GM19463 (cell line): ENCODE measurements around the gene CCDC148.

Source experiments
- ATAC-seq: cut with Tn5 transposase; IDR thresholded peaks from one replicate; pipeline ENCODE4 v1.9.1; 2021; ENCODE audit warnings: mild to moderate bottlenecking, moderate library complexity; ENCODE audit not compliant: unreplicated experiment

Gene CCDC148

DNA sequence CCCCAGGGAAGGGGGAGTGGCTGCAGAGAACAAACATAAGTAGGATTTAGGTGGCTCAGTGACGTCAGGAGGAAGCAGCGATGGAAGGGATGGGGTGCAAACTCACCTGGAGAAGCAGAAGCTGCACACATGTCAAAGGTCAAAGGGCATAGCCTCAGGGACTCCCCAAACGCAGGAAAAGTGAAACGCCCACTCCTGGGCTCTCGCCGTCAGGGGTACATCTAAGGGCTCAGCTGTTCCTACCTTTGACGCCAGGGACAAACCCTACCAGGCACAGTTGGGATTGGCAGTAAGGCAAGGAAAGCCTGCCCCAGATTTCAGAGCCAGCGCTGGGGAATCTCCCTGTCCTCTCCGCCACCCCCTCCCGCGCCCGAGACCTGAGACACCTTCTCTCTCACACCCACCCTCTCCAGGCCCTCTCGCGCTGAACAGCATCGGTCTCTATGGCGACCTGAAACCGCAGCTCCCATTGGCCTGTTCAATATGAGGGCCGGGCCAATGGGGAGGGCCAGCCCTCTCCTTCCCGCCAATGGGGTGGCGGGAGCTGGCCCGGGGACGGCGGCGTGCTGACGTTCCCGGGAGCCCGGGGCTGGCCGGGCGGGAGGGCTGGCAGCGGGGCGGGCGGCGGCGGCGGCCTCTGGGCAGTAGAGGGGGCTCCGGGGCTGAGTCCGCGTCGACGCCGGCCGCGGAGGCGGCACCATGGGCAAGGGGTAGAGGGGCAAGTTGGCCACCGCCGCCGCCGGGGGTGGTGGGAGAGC, at the start of gene CCDC148, which contains the start of gene PKP4:
CCDC148 (minus strand) TSS at position 445 of the 758 bp plus-strand sequence; CDS start at position 131, 314 bp downstream.
PKP4 (plus strand) TSS at position 644 of the 758 bp plus-strand sequence. CDS start 76,233 bp downstream, outside the sequence.
- peak; percentile 89 for ATAC-seq

DNA sequence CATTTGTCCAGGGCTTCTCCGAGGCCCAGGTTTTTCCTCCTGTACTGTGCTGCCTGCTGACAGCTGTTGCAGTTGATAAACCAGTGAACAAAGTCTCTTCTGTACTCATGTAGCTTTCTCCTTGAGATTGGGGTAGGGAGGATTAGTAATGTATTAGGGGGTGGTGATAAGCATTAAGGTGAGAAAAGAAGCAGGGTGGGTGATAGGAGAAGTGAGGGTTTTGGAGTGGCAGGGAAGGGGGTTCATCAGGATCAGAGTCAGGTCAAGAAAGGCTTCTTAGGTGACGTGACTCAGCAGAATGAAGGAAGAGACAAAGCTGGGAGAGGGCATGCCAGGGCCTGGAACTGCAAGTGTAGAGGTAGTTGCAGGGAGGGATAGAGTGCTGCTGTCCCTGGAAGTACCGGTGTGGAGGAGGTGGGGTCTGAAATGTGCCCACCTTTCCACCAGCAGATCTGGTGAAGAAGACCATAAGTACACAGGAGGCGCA, 48.9 kb upstream of the CCDC148 start:
- no peak for ATAC-seq

DNA sequence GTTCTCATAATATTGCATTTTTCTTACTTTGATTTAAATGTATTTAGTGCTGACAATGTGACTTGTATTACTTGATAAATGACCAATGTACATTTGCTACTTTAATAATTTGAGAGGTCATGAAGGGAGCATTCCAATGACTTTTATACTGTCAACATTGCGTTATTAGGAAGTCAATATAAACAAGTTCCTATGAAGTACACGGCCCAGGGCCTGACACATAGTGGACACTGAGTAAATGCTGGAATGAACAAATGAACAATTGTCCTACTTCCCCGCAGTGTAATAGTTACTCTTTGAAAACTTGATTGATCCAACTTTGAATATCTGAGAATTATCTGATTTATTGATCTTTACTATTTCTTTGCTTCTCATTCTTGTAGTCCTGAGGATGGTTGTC, 47.5 kb upstream of the CCDC148 start:
- no peak for ATAC-seq

DNA sequence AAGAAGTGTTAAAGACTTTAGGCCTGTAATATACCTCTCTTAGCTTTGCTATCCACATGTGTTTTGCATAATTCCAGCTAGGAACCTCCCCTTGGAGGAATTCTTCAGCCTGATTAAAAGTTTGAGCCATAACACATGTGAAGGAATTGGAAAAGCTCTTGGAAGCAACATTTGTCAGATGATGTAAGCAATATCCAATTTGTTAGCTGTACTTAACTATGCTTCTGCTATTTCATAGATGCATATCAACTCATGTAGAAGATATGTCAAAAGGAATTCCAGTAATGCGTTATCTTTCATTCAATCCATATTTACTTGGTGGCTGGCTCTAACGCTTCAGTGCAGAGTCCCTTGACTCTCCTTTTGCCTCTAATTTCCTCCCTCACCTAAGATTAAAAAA, 46.4 kb upstream of the CCDC148 start:
- no peak for ATAC-seq

DNA sequence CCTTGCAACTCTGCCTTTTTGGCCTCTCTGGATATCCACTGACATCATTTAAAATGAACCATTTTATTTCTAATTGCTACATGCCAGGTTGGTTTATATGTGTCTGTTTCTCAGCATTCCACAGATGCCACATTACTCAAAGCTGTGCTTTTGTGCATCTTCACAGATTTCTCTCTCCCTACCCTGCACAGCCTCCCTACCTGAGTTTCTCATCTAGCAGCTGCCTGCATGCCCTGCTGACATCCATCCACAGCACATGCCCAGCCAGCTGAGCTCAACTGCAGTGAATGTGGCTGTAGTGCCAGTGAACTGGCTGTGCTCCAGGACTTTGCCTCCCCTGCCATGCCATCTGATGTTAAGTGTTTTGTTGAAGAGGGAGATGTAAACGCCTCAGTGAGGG, 44.7 kb upstream of the CCDC148 start:
- ATAC-seq: no peak

DNA sequence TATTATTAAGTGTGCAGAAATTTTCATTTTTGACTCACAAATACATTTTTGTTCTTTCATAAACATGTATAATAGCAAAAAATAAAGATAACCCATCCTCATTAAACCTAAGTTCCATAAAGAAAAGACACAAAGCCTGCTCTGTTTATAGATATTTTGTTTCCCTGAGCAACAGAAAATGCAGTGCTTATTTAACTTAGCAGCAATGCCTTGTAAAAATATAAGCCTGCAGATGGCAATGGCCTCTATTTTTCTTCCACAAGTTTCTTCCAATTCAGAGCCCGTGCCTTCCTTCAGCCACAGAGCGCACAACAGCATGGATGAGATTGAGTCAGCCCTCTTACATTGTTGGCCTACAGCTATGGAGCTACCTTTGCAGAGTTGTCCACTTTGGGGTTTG, 43.8 kb upstream of the CCDC148 start:
- no peak for ATAC-seq

DNA sequence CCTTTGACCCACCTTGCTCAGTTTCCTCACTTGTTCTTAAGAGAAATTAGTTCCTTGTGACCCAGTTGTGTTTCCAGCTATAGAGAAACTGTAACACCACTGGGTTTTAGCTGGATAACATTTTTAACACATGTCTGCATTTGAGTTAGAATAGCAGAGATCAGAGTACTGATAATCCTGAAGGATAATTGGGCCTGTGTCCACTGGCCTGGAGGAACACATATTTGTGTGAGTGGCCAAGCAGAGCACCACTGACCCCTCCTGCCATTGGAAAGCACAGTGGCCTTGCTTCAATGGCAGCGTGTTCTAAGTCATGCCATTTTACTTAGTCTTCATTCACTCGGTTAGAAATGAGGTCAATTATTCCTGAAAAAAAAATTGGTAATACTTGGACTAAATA, 42.8 kb upstream of the CCDC148 start:
- no peak for ATAC-seq

DNA sequence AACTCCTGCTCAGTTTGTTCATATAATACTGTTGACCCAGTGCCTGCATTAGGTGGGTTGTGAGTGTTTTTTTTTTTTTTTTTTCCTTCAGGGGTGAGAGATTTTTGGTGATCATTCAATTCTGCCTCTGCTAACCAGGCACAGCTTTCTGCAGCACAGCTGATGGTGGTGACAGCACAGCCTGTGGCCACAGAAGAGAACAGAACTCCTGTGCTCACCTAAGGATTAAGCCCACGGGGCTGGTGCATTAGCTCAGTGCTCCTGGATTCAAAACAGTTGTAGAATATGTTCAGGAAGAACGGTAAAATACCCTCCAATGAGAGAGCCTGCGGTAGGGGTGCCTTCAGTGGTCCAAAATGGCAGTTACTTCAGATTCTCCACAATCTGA, 42.2 kb upstream of the CCDC148 start:
- ATAC-seq: no peak

DNA sequence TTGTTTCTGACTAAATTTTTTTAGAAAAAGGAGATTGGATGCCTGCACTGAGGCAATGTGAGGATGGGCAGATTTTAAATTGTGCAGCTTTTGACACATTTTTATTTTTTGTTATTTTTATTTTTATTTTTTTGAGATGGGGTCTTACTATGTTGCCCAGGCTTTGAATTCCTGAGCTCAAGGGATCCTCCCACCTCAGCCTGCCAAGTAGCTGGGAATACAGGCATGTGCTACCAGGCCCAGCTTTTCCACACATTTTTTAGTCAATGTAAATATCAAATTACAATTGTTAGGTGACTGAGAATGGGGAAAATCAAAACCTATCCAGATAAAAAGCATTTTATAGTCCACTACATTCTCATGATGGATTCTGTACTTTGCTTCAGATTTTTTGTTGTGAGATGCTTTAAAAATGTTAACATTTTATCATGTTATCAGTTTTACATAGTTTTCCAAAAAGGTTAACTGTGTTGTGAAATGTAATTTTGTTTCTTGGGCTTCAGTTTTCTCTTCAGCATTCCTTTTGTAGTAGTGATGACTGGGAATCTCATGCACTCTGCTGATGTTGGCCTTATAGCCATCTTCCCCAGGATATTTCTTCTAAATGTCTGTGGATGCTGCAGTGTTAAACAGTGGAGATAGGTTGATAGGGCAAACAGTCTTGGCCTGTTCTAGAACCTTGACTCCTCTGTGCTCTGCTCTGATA, 41.6 kb upstream of the CCDC148 start:
- ATAC-seq: no peak

DNA sequence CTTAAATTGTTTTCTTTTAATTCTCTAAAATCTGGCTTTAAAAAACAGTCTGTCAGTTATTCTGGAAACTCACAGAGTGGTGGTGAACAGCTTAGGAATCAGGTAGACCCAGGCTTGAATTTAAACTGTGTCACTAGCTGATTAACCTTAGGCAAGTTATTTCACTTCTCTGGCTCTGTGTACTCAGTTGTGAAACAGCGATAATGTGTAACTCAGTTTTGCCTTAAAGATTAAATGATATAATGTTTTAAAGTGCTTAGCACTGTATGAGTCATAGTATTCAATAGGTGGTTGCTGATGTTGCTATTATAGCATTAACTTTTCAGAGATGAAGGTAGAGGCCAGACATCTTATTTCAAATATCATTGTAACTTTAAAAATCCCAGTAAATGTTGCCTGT, 40.9 kb upstream of the CCDC148 start:
- ATAC-seq: no peak

DNA sequence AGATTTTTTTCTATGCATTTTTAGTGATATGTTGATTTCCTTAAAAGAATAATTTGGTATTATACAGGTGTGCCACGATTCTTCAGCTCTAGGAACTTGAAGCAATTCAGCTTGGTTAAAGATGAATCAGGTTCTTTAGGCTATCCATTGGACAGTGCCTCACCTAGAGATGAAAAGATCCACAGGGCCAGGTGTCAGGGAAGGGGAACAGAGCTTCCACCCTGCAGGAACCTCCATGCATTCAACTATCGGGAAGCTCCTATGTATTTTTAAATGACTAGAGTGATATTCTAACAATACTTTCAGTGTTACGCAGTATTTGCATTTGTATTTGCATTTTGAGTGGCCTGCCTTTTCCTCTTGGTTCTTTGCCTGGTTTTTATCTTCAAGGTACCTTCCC, 40.4 kb upstream of the CCDC148 start:
- ATAC-seq: no peak

DNA sequence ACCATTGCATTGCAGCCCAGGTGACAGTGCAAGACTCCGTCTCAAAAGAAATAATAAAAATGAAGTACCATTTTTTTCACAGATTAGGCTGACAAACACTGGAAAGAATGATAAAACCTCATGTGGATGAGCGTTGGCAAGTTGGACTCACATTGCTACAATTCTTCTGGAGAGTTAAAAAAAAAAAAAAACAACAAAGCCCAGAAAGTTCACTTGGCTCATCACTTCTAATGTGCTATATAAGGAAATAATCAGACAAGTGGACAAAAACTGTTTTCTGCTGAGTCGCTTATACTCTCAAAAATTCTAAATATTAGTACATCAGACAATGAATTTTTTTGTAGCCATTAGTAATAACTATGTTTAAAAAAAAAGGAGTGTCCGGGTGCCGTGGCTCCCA, 38.6 kb upstream of the CCDC148 start:
- no peak for ATAC-seq

DNA sequence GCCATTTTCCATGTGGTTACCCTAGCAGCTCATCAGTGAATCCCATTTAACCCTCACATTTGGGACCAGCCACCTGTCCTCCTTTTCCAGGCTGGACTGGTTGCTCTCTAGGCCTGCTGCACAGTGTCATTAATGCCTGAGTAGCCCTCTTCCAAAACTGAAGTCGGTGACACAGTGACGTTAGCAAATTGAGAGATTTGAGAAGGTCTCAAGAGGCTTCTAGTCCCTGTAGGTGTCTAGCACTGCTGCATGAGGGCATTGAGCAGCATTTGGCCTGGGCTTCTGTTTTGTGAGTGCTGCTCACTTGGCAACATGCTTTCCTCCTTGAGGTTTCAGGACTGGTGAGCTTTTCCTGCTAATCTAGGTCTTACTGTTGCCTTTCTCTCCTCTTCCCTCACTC, 36.9 kb upstream of the CCDC148 start:
- no peak for ATAC-seq

DNA sequence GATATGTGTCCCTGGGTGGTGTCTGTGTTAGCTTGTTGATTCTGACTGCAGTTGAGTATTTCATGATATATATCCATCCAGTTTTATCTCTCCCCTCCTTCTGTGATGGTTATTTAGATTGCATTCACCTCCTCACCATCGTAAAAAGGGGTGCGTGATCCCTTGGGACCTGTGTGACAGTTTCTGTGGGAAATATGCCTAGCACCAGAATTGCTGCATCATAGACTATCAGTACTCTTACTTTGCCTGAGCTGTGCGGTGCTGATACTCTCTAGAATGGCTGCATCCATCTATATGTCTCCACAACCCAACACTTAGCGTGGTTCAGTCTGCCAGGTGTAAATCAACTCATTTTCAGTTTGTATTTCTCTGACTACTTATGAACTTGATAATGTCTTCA, 34.5 kb upstream of the CCDC148 start:
- no peak for ATAC-seq

DNA sequence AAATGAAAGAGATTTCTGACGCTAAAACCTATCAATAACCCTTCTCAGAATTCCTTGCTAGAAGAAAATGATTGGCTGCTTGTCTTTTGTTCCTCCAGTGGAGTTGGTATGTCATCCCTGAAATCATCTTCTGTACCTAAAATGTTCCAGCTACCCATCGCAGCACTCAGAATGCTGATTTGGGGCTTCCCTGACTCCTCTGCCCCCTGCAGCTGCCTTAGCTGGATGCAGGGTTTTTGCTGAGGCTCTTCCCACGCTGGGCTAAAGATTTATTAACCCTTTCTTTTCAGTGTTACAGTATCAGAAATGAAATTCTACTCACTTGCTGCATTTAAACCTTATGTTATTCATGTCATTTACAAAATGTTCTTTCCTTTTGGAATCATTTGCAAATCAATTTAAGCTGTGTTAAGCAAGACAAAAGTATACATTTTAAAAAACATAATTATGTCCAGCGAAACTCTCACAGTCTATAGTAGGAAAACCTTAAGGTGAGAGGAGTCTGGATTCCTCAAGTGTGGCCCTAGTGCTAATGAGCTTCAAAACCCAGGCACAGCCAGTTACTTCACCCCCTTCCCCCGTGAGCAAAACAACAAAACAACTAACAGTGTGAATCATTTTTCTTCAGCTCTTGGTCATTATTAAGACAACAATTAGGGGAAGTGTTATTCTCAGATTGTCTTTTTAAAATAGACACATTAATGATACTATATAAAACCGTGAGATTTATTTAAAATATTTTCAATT, 33.0 kb upstream of the CCDC148 start:
- no peak for ATAC-seq

DNA sequence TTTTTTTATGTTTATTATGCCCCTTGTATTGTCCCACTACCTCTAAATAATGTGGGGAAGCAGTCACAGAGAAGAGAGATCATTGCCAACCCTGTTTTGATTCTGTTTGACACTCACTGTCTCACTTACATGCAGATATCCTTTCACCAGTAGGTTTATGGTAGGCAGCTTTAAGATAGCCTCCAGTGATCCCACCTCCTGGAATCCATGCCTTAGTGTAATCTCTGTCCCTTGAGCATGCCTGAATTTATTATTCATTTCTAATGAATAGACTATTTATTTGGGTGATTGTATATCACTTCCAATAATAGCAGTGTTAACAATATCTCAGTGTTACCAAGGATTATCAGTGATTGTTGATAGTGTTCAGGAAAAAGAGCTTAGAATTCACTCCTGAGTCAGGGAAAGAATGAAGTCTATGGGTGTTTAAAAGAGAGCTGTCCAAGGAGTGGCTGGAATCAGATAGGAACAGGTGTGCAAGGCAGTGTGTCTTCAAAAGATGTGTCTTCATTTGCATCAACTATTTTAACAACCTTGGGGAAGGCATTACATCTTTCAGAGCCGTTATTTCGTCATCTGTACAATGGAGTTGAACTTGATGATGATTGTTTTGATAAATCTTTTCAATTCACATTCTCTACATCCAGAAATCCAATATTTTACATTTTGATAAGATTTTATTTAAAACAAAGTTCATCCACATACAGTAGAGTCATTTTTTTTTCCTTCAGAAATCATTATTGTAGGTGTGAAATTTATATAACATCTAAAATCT, 32.1 kb upstream of the CCDC148 start:
- no peak for ATAC-seq

DNA sequence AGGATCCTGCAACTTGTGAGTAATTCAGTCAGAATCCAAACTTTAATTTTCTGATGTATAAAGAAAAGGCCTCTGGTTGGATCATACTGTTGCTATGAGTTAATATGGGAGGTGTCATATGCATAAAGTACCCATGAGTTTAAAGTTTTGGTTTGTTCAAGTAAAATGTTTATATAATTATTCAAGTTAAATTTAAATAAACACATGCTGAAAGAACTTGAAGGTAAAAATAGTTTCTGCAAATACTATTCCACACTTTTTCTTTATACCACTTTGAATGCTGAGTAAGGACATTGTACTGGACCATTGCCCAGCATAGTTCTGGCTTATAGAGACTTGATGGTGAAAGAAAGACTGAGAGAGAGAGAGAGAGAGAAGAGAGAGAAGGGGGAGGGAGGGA, 30.9 kb upstream of the CCDC148 start:
- no peak for ATAC-seq

DNA sequence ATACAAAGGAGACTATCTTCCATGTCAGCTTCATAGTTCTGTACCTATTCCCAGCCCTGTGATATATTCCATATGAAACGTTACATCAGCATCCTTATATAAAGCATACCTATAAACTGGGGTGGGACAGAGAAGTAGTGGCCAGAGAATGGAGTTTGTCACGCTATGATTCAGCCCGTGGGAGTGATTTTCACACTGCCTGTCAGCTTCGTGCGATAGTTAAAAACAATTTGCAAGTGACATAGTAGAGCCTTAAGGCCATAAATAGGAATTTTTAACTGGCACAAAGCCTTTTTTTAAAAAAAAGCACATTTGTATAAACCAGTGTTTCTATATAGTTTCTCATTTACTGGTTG, 30.4 kb upstream of the CCDC148 start:
- no peak for ATAC-seq

DNA sequence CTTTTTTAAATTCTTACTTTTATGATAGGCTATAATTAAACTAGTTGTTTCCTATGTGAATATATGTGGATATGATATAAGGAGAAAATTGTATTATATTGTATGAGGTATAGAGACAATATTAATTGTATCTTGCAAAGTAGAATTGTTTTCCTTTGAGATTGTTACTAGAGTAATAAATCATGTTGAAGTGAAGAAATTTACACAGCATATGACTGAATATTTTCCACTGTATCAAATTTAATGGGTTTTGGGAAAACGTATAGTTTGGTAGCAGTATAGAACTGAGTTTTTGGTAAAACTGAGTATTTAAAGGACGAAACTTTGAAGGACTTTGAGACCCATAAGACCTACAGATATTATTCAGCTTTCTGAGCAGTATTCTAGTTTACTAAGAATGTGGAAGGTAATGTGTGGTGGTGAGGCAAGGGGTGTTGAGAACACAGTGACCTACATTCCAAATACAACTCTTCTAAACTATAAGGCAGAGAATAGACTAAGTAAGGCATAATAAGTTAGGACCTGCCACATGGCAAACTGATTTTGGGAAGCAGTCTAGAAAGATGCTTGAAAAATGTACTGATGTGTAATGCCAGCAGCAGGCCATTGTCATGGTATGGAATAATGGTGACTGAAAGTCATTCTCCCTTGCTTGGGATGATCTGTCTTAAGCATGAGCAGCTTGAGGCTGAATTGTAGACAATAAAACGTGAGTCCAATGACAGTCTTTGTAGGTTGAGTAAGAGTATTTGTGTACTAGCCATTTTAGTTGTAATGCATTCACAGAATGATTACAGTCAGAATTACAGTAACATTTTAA, 29.8 kb upstream of the CCDC148 start:
- no peak for ATAC-seq
